ENCODE measurements around the gene ZNHIT1.

DNA sequence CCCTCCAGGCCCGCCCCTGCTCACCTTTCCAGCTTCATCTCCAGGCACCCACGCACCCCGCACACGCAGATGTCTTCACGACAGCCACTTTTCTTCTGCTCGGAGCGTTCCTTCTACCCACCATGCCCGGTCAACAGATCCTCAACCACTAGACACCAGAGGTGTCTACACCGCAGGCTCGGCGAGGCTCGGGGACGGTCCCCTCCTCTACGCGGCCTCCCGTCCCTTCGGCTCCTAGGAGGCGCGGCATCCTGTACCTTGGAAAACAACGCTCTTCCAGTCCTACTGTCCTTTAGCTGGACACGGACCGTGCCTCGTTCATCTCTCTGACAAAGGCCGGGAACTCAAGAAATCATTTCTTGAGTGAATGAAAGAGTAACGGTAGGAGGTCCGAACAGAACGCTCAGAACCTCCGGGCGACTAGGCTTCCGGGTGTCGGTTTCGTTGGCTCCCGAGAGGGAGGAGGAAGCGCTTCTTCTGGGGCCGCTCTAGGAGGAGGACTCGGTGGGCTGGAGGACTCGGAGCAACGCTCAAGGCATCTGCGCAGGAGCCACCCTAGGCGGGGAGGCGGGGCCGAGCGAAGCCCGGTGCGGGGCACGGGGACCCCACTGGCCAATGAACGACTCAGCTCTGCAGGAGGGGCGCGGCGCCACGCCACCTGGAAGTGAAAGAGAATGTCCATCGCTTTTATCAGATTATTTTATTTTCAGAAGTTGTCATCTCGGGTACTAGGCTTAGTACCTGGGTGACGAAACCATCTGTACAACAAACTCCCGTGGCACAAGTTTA, 34.1 kb downstream of the ZNHIT1 start:
- TF ChIP-seq, protein P1, sequence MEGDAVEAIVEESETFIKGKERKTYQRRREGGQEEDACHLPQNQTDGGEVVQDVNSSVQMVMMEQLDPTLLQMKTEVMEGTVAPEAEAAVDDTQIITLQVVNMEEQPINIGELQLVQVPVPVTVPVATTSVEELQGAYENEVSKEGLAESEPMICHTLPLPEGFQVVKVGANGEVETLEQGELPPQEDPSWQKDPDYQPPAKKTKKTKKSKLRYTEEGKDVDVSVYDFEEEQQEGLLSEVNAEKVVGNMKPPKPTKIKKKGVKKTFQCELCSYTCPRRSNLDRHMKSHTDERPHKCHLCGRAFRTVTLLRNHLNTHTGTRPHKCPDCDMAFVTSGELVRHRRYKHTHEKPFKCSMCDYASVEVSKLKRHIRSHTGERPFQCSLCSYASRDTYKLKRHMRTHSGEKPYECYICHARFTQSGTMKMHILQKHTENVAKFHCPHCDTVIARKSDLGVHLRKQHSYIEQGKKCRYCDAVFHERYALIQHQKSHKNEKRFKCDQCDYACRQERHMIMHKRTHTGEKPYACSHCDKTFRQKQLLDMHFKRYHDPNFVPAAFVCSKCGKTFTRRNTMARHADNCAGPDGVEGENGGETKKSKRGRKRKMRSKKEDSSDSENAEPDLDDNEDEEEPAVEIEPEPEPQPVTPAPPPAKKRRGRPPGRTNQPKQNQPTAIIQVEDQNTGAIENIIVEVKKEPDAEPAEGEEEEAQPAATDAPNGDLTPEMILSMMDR (IDR thresholded peaks at IDR 0.05): no peak
- TF ChIP-seq SIN3A (IDR thresholded peaks at IDR 0.05; ENCODE audit: borderline replicate concordance, insufficient read depth, low read depth, low read length): no peak
